Caco-2 (cell line): ENCODE results near the gene ARL8B. TPM values are rescaled to one million over a fixed set of nuclear protein-coding genes. Genes with fewer than 3 reads are reported as not detected.

Experiments
- BruUV-seq: library from RNA; stranded (reverse); fragments of 400-500 nt; replicated peaks from 2 replicates; lab custom pipeline; 2021; lab: Mats Ljungman, UMichigan
- CTCF ChIA-PET: fragments of 300-600 bp; sonication (Branson Sonifier 250); formaldehyde crosslinking; loops from one replicate; lab custom pipeline; 2022; ENCODE audit warnings: antibody characterized with exemption; lab: Charles Lee
- POLR2A ChIA-PET: fragments of 300-600 bp; sonication (Branson Sonifier 250); formaldehyde crosslinking; loops from one replicate; lab custom pipeline; 2022; ENCODE audit warnings: antibody characterized with exemption; lab: Charles Lee
- DNase-seq, 2 experiments: peaks; one replicate each; pipeline versions ENCODE4 v3.0.0 to v3.0.0-alpha.2; 2020 to 2022
- H3K27me3 ChIP-seq: replicated peaks from 2 replicates; pipeline ENCODE4 v1.6.0; 2011; ENCODE audit warnings: low read length; ENCODE audit not compliant: control insufficient read depth, insufficient read depth
- H3K36me3 ChIP-seq: 2 replicates; pipeline ENCODE4 v1.5.1; 2011; ENCODE audit warnings: low read length; ENCODE audit not compliant: control insufficient read depth, insufficient read depth
- H3K4me1 ChIP-seq: fragments of 250-450 bp; sonication (Bioruptor Pico); 2 replicates; pipeline ENCODE4 v1.5.1; 2020; ENCODE audit warnings: mild to moderate bottlenecking
- H3K4me3 ChIP-seq: 2 replicates; pipeline ENCODE4 v1.5.1; 2011; ENCODE audit warnings: low read depth, mild to moderate bottlenecking, control low read depth, low read length
- H3K9me3 ChIP-seq: fragments of 250-450 bp; sonication (Bioruptor Pico); 2 replicates; pipeline ENCODE4 v1.5.1; 2020; ENCODE audit warnings: mild to moderate bottlenecking, moderate library complexity
- H3K27ac Mint-ChIP-seq: one replicate; pipeline ENCODE4 v1.8.0; 2022; ENCODE audit warnings: mixed read lengths; ENCODE audit not compliant: unreplicated experiment
- H3K27me3 Mint-ChIP-seq: one replicate; pipeline ENCODE4 v1.8.0; 2022; ENCODE audit warnings: mixed read lengths; ENCODE audit not compliant: insufficient read depth, unreplicated experiment
- H3K36me3 Mint-ChIP-seq: one replicate; pipeline ENCODE4 v1.8.0; 2022; ENCODE audit warnings: mild to moderate bottlenecking, mixed read lengths; ENCODE audit not compliant: insufficient read depth, unreplicated experiment
- H3K4me1 Mint-ChIP-seq: one replicate; pipeline ENCODE4 v1.8.0; 2022; ENCODE audit warnings: low read depth, mixed read lengths; ENCODE audit not compliant: unreplicated experiment
- H3K4me3 Mint-ChIP-seq: one replicate; pipeline ENCODE4 v1.8.0; 2022; ENCODE audit warnings: mild to moderate bottlenecking, moderate library complexity, mixed read lengths; ENCODE audit not compliant: unreplicated experiment
- H3K9me3 Mint-ChIP-seq: one replicate; pipeline ENCODE4 v1.8.0; 2022; ENCODE audit warnings: mixed read lengths; ENCODE audit not compliant: unreplicated experiment
- intact Hi-C: fragments of 100-400 bp; cut with micrococcal nuclease; formaldehyde crosslinking; loops from one replicate; pipeline ENCODE4 v1.10.0; 2022; ENCODE audit not compliant: unreplicated experiment
- total RNA-seq: library from RNA; stranded (reverse); gene quantifications from 2 replicates; pipeline ENCODE4 v1.2.3, GENCODE V29; 2022
- TF ChIP-seq, protein P1 (sequence below), 2 experiments: fragments of 200-600 bp in 1 of 2; IDR thresholded peaks; 1 replicate in 1 of 2; 2 replicates in 1 of 2; pipeline versions ENCODE4 v1.5.1 to v1.8.0; 2011 to 2022; ENCODE audit warnings: antibody characterized with exemption in 1 of 2, control low read depth in 1 of 2, inconsistent platforms in 1 of 2, low read depth in 1 of 2, low read length in 1 of 2, mild to moderate bottlenecking in 1 of 2, moderate library complexity in 1 of 2; ENCODE audit not compliant: insufficient read depth in 1 of 2, severe bottlenecking in 1 of 2, unreplicated experiment in 1 of 2

The ARL8B gene
- total RNA-seq, 1 experiment from 2014 or later = 65.0 TPM

GRCh38 chr3:5195605-5196004, 73.5 kb downstream of the ARL8B start:
- H3K4me1 Mint-ChIP-seq = peaks cover 43% of the 10 kb centered on the region
- intact Hi-C loops = no loop called here
- POLR2A ChIA-PET = no interaction called here

GRCh38 chr3:5197022-5197421, 74.9 kb downstream of the ARL8B start:
- CTCF ChIA-PET = interaction anchor here (0.6 to 0.7 kb wide), 2 partner anchors 14 to 81 kb away, joined by 3 to 4 read pairs; no protein-coding TSS in a partner anchor
- H3K9me3 Mint-ChIP-seq = no peaks in the 10 kb centered on the region
- H3K4me3 Mint-ChIP-seq = peak overlapping the region; percentile 46
- H3K27ac Mint-ChIP-seq = peak overlapping the region; percentile 84
- intact Hi-C loops = no loop called here
- no peak overlapping the region for H3K4me3 ChIP-seq
- H3K36me3 Mint-ChIP-seq = peaks cover 65% of the 10 kb centered on the region
- peaks cover 3% of the 10 kb centered on the region for H3K36me3 ChIP-seq
- no peaks in the 10 kb centered on the region for H3K27me3 Mint-ChIP-seq
- no peaks in the 10 kb centered on the region for H3K27me3 ChIP-seq
- DNase-seq = no peak
- BruUV-seq = TSS peak; percentile 68
- POLR2A ChIA-PET = interaction anchor here (0.6 to 0.7 kb wide), 3 partner anchors 52 to 217 kb away, joined by 3 to 5 read pairs (median 5); no protein-coding TSS in a partner anchor
- TF ChIP-seq, protein P1, sequence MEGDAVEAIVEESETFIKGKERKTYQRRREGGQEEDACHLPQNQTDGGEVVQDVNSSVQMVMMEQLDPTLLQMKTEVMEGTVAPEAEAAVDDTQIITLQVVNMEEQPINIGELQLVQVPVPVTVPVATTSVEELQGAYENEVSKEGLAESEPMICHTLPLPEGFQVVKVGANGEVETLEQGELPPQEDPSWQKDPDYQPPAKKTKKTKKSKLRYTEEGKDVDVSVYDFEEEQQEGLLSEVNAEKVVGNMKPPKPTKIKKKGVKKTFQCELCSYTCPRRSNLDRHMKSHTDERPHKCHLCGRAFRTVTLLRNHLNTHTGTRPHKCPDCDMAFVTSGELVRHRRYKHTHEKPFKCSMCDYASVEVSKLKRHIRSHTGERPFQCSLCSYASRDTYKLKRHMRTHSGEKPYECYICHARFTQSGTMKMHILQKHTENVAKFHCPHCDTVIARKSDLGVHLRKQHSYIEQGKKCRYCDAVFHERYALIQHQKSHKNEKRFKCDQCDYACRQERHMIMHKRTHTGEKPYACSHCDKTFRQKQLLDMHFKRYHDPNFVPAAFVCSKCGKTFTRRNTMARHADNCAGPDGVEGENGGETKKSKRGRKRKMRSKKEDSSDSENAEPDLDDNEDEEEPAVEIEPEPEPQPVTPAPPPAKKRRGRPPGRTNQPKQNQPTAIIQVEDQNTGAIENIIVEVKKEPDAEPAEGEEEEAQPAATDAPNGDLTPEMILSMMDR (IDR thresholded peaks at IDR 0.05; ENCODE audit: insufficient read depth in 1 of 2, low read depth in 1 of 2, low read length in 1 of 2, severe bottlenecking in 1 of 2, unreplicated experiment in 1 of 2) = no peak
- no peaks in the 10 kb centered on the region for H3K9me3 ChIP-seq
- peaks cover 32% of the 10 kb centered on the region for H3K4me1 ChIP-seq
- H3K4me1 Mint-ChIP-seq = peaks cover 40% of the 10 kb centered on the region

More at GRCh38 chr3:5195605-5196004, 73.5 kb downstream of the ARL8B start:
- no peaks in the 10 kb centered on the region for H3K36me3 ChIP-seq
- DNase-seq = no peak
- peaks cover 60% of the 10 kb centered on the region for H3K36me3 Mint-ChIP-seq
- H3K9me3 Mint-ChIP-seq = no peaks in the 10 kb centered on the region
- H3K4me1 ChIP-seq = peaks cover 36% of the 10 kb centered on the region
- BruUV-seq = no TSS peak
- no peaks in the 10 kb centered on the region for H3K9me3 ChIP-seq
- no peak overlapping the region for H3K4me3 ChIP-seq
- no peaks in the 10 kb centered on the region for H3K27me3 Mint-ChIP-seq
- no peak overlapping the region for H3K27ac Mint-ChIP-seq
- no peaks in the 10 kb centered on the region for H3K27me3 ChIP-seq
- TF ChIP-seq, protein P1 (IDR thresholded peaks at IDR 0.05; ENCODE audit: insufficient read depth in 1 of 2, low read depth in 1 of 2, low read length in 1 of 2, severe bottlenecking in 1 of 2, unreplicated experiment in 1 of 2) = no peak
- CTCF ChIA-PET = no interaction called here
- H3K4me3 Mint-ChIP-seq = no peak overlapping the region

DNA sequence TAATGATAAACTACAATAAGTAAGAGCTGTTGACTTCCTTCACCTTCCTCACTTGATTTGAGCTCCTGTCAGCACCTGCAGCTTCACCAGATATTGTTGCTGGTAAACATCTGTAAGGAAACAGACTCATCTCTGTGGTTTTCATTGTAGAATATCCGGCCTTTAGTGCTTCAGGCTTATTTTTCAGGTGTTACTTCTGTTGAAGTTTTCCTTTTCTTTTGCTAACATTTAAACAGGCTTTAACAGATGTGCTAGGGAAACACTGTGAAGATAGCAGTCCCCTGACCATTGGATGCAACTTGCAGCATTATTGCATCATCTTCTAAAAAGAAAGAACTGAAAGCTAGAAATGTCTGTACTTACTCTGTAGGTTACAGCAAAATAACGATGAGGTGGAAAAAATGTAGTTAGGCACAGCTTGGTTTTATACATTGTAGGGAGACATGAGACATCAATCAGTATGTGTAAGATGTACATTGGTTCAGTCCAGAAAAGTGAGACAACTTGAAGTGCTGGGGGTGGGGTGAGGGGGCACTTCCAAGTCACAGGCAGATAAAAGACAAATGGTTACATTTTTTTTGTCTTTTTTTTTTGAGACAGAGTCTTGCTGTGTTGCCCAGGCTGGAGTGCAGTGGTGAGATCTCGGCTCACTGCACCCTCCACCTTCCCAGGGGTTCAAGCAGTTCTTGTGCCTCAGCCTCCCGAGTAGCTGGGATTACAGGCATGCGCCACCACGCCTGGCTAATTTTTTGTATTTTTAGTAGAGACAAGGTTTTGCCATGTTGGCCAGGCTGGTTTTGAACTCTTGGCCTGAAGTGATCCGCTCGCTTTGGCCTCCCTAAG, 75.6 kb downstream of the ARL8B start:
- Mint-ChIP-seq H3K4me3 (peak overlapping the region; percentile 12), H3K27me3 (no peaks in the 10 kb centered on the region), H3K9me3 (no peaks in the 10 kb centered on the region), H3K4me1 (peaks cover 33% of the 10 kb centered on the region), H3K36me3 (peaks cover 67% of the 10 kb centered on the region), H3K27ac (peak overlapping the region; percentile 84)
- DNase-seq = peak in 1 of 2 experiments; percentile 23
- BruUV-seq = no TSS peak
- no peak overlapping the region for H3K4me3 ChIP-seq
- intact Hi-C loops = no loop called here
- no peaks in the 10 kb centered on the region for H3K27me3 ChIP-seq
- H3K36me3 ChIP-seq = peaks cover 3% of the 10 kb centered on the region
- TF ChIP-seq, protein P1 (IDR thresholded peaks at IDR 0.05; ENCODE audit: insufficient read depth in 1 of 2, low read depth in 1 of 2, low read length in 1 of 2, severe bottlenecking in 1 of 2, unreplicated experiment in 1 of 2) = no peak
- H3K9me3 ChIP-seq = no peaks in the 10 kb centered on the region
- POLR2A ChIA-PET = interaction anchor here (0.6 kb wide), 1 partner anchor 217 kb away, joined by 5 read pairs; no protein-coding TSS in a partner anchor
- CTCF ChIA-PET = no interaction called here
- peaks cover 28% of the 10 kb centered on the region for H3K4me1 ChIP-seq
